Sigmoid colon (tissue), 7 donors: ENCODE results near the gene THAP8. TPM values are rescaled to one million over a fixed set of nuclear protein-coding genes. Genes with fewer than 3 reads are reported as not detected.

Experiments
- DNase-seq: peaks from one replicate; pipeline ENCODE4 v3.0.0-alpha.2; 2019
- H3K27ac ChIP-seq, 4 donors: fragments of 200-600 bp; sonication (generic); one replicate each; pipeline ENCODE4 v1.5.1; 2016 to 2019; ENCODE audit warnings: mild to moderate bottlenecking in 1 of 4
- H3K27me3 ChIP-seq, 3 donors: fragments of 200-600 bp; sonication (generic); one replicate each; pipeline ENCODE4 v1.5.1; 2019; ENCODE audit warnings: mild to moderate bottlenecking in 1 of 3
- H3K36me3 ChIP-seq, 4 donors: fragments of 200-600 bp; sonication (generic); one replicate each; pipeline ENCODE4 v1.5.1; 2016 to 2019
- H3K4me1 ChIP-seq, 4 donors: fragments of 200-600 bp; sonication (generic); one replicate each; pipeline ENCODE4 v1.5.1; 2017 to 2019
- H3K4me3 ChIP-seq, 4 donors: fragments of 200-600 bp; sonication (generic); one replicate each; pipeline ENCODE4 v1.5.1; 2017 to 2019; ENCODE audit warnings: mild to moderate bottlenecking in 2 of 4, moderate library complexity in 1 of 4
- H3K9me3 ChIP-seq, 4 donors: fragments of 200-600 bp in 3 of 4; sonication (generic) in 3 of 4; one replicate each; pipeline versions ENCODE4 v1.5.1 to v1.6.1; 2013 to 2019
- EP300 ChIP-seq, 4 donors: sonication (generic); formaldehyde crosslinking; IDR thresholded peaks; one replicate each; pipeline ENCODE4 v1.6.1; 2017; ENCODE audit warnings: antibody characterized with exemption in 4 of 4
- POLR2A ChIP-seq, 2 donors: fragments of 450-650 bp; IDR thresholded peaks; one replicate each; pipeline ENCODE4 v1.6.1; 2016; ENCODE audit warnings: antibody characterized with exemption in 2 of 2, mild to moderate bottlenecking in 2 of 2, moderate library complexity in 2 of 2
- POLR2AphosphoS5 ChIP-seq, 4 donors: sonication (generic); formaldehyde crosslinking; IDR thresholded peaks; one replicate each; pipeline ENCODE4 v1.6.1; 2017; ENCODE audit warnings: antibody characterized with exemption in 4 of 4
- WGBS, 2 donors: extraction: QIAGEN DNeasy Blood & Tissue Kit; methylation state at CpG; one replicate each; pipeline ENCODE4 v1.1.7; 2013; 5-methylcytosine and 5-hydroxymethylcytosine counted together
- intact Hi-C: fragments of 100-400 bp; cut with DNase I; formaldehyde crosslinking; loops from one replicate; pipeline ENCODE4 v1.15.1; 2023
- polyA plus RNA-seq, 3 donors: library from polyadenylated mRNA; stranded (reverse); fragments of 200-250 nt; gene quantifications; one replicate each; pipeline ENCODE4 v1.2.3, GENCODE V29; 2013
- total RNA-seq, 4 donors: library from RNA; depleted of rRNA; stranded (reverse); fragments of >200 nt; gene quantifications; one replicate each; pipeline ENCODE4 v1.1.0, GENCODE V29; 2016
- TF ChIP-seq, protein P1 (sequence below), 4 experiments: fragments of 450-650 bp in 3 of 4; fragments of 200-600 bp in 1 of 4; IDR thresholded peaks; one replicate each; pipeline ENCODE4 v1.5.1; 2016 to 2019; ENCODE audit warnings: antibody characterized with exemption in 4 of 4, mild to moderate bottlenecking in 3 of 4, moderate library complexity in 2 of 4
- donor health status: healthy with polysubstance abuse.
- donor health status: Bipolar disorder and iron deficiency.
- donor health status: healthy.

The THAP8 gene
- total and polyA plus RNA-seq, 7 donors, result 5.8 to 23.9 (median 12.6) TPM

GRCh38 chr19:36060430-36060829 lies 6.3 kb upstream of the THAP8 start:
- H3K27me3 ChIP-seq, result no peaks in the 10 kb centered on the region
- no peaks in the 10 kb centered on the region for H3K36me3 ChIP-seq
- no peak overlapping the region for H3K27ac ChIP-seq
- no peak for DNase-seq
- 87 to 90% methylated on average over 4 of the region's 4 CpGs for WGBS, 2 donors
- no peak for TF ChIP-seq EP300 (IDR thresholded peaks at IDR 0.05)
- no peak for TF ChIP-seq POLR2A (IDR thresholded peaks at IDR 0.05)
- TF ChIP-seq, protein P1, sequence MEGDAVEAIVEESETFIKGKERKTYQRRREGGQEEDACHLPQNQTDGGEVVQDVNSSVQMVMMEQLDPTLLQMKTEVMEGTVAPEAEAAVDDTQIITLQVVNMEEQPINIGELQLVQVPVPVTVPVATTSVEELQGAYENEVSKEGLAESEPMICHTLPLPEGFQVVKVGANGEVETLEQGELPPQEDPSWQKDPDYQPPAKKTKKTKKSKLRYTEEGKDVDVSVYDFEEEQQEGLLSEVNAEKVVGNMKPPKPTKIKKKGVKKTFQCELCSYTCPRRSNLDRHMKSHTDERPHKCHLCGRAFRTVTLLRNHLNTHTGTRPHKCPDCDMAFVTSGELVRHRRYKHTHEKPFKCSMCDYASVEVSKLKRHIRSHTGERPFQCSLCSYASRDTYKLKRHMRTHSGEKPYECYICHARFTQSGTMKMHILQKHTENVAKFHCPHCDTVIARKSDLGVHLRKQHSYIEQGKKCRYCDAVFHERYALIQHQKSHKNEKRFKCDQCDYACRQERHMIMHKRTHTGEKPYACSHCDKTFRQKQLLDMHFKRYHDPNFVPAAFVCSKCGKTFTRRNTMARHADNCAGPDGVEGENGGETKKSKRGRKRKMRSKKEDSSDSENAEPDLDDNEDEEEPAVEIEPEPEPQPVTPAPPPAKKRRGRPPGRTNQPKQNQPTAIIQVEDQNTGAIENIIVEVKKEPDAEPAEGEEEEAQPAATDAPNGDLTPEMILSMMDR (IDR thresholded peaks at IDR 0.05), result no peak
- TF ChIP-seq POLR2AphosphoS5 (IDR thresholded peaks at IDR 0.05), result no peak
- intact Hi-C loops, result no loop called here
- no peaks in the 10 kb centered on the region for H3K9me3 ChIP-seq
- H3K4me3 ChIP-seq, result no peak overlapping the region
- H3K4me1 ChIP-seq, result peaks cover 0 to 4% (median 2%) of the 10 kb centered on the region in 4 donors

DNA sequence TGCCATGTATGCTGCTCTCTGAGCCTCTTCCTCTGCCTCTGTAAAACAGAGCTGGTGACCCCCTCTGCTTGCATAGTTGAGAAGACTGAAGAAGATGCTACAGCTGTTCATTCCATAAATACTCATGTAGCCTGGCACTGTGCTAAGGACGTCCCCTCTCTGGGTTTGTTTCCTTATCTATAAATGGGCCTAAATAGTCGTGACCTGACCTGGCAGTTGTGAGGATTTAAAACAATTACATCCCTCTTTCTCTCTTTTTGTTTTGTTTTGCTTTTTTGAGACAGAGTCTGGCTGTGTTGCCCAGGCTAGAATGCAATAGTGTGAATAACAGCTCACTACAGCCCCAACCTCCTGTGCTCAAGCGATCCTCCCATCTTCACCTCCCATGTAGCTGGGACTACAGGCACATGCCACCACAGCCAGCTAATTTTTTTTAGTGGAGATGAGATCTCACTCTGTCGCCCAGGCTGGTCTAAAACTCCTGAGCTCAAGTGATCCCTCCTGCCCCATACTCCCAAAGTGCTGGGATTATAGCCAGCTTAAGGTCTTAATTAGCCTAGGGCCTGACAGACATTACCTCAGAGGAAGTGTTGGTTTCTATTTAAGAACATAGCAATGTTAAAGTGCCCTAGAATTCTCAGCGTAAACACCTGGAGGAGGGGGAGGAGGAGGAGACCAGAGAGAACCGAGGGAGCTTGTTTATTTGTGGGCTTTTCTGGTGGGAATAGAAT lies 5.3 kb upstream of the THAP8 start:
- peaks cover 0 to 11% (median 8%) of the 10 kb centered on the region in 4 donors for H3K4me1 ChIP-seq
- DNase-seq, result no peak
- H3K27me3 ChIP-seq, result no peaks in the 10 kb centered on the region
- H3K9me3 ChIP-seq, result no peaks in the 10 kb centered on the region
- intact Hi-C loops, result loop anchor here (10.0 kb wide), 1 partner anchor 305 kb away; the partner anchor contains the start of genes HSPB6 and PROSER3
- H3K4me3 ChIP-seq, result no peak overlapping the region
- no peak overlapping the region for H3K27ac ChIP-seq
- WGBS, 2 donors, result 82 to 90% methylated on average over 6 of the region's 6 CpGs
- TF ChIP-seq, protein P1 (IDR thresholded peaks at IDR 0.05), result no peak
- TF ChIP-seq POLR2A (IDR thresholded peaks at IDR 0.05), result no peak
- TF ChIP-seq EP300 (IDR thresholded peaks at IDR 0.05), result no peak
- TF ChIP-seq POLR2AphosphoS5 (IDR thresholded peaks at IDR 0.05), result no peak
- no peaks in the 10 kb centered on the region for H3K36me3 ChIP-seq

GRCh38 chr19:36058481-36059179 lies 4.5 kb upstream of the THAP8 start:
- no peaks in the 10 kb centered on the region for H3K36me3 ChIP-seq
- WGBS, 2 donors, result 84 to 90% methylated on average over 12 of the region's 12 CpGs
- H3K4me1 ChIP-seq, result peaks cover 0 to 11% (median 8%) of the 10 kb centered on the region in 4 donors
- no peak overlapping the region for H3K27ac ChIP-seq
- no peaks in the 10 kb centered on the region for H3K27me3 ChIP-seq
- intact Hi-C loops, result loop anchor here (10.0 kb wide), 1 partner anchor 304 kb away; the partner anchor contains the start of genes HSPB6 and PROSER3
- H3K4me3 ChIP-seq, result no peak overlapping the region
- DNase-seq, result no peak
- no peak for TF ChIP-seq POLR2AphosphoS5 (IDR thresholded peaks at IDR 0.05)
- no peaks in the 10 kb centered on the region for H3K9me3 ChIP-seq

- H3K4me1 ChIP-seq, result peaks cover 0 to 18% (median 17%) of the 10 kb centered on the region in 4 donors
- peak; percentile 97 for DNase-seq
- H3K9me3 ChIP-seq, result no peaks in the 10 kb centered on the region
- H3K4me3 ChIP-seq, result peak within 1 kb of the TSS; percentile 52 to 69 (median 64)
- no peaks in the 10 kb centered on the region for H3K27me3 ChIP-seq
- 1% methylated on average over 76 of the region's 76 CpGs for WGBS, 2 donors
- intact Hi-C loops, result loop anchor here (1.0 to 10.0 kb wide), 5 partner anchors 43 to 300 kb away; partner anchors contain the start of genes ALKBH6, HSPB6, LRFN3 and POLR2I
- peak within 1 kb of the TSS; percentile 90 to 95 (median 93) for H3K27ac ChIP-seq
- H3K36me3 ChIP-seq, result no peaks in the 10 kb centered on the region
- TF ChIP-seq, protein P1 (IDR thresholded peaks at IDR 0.05), result no peak
- TF ChIP-seq EP300 (IDR thresholded peaks at IDR 0.05) (no peak), POLR2AphosphoS5 (IDR thresholded peaks at IDR 0.05) (no peak), POLR2A (IDR thresholded peaks at IDR 0.05) (no peak)
Measured at GRCh38 chr19:36054733-36055686, 925 bp upstream of the THAP8 start, which contains the start of gene WDR62. Gene WDR62, plus strand, starts transcription at chr19:36054897. Its CDS starts 75 bp downstream, at chr19:36054972.
